ENCODE data around the gene COQ6. TPM values are rescaled to one million over a fixed set of nuclear protein-coding genes. Genes with fewer than 3 reads are reported as not detected.

The COQ6 gene
- polyA plus RNA-seq, 1 donor from 2014 or later = 82.3 TPM

- Histone ChIP-seq H3K9me2 (ENCODE audit: insufficient read depth, low read length) (no peaks in the 10 kb centered on the region), H4K20me1 (ENCODE audit: insufficient read depth) (no peaks in the 10 kb centered on the region), H2AFZ (ENCODE audit: low read depth, low read length) (no peak overlapping the region), H3K9me3 (ENCODE audit: low read length) (no peaks in the 10 kb centered on the region), H3K27me3 (ENCODE audit: insufficient read depth, low read depth, low read length) (no peaks in the 10 kb centered on the region), H3K79me2 (replicated peaks; ENCODE audit: insufficient read depth, low read length) (no peaks in the 10 kb centered on the region), H3K9ac (ENCODE audit: low read length) (no peak overlapping the region), H3K36me3 (ENCODE audit: insufficient read depth, low read length) (peaks cover 9% of the 10 kb centered on the region), H3F3A (ENCODE audit: insufficient read depth, low read length, poor library complexity, severe bottlenecking) (no peaks in the 10 kb centered on the region), H3K27ac (ENCODE audit: low read length) (no peak overlapping the region), H3K4me3 (ENCODE audit: low read length) (no peak overlapping the region), H3K4me2 (ENCODE audit: low read length) (no peak overlapping the region)
- no peak for TF ChIP-seq MXI1 (conservative IDR thresholded peaks at IDR 0.05; ENCODE audit: poor library complexity, severe bottlenecking)
- TF ChIP-seq RAD21 (conservative IDR thresholded peaks at IDR 0.05) = no peak
- TF ChIP-seq CTCF (IDR thresholded peaks at IDR 0.05; ENCODE audit: poor library complexity, severe bottlenecking) = no peak
- TF ChIP-seq TAF1 (IDR thresholded peaks at IDR 0.05; ENCODE audit: low read depth) = no peak
- TF ChIP-seq REST (IDR thresholded peaks at IDR 0.05; ENCODE audit: borderline replicate concordance) = no peak
- TF ChIP-seq EP300 (conservative IDR thresholded peaks at IDR 0.05; ENCODE audit: poor library complexity, severe bottlenecking) = no peak
- no peak for TF ChIP-seq POLR2AphosphoS5 (IDR thresholded peaks at IDR 0.05)
- no peak for TF ChIP-seq EZH2 (IDR thresholded peaks at IDR 0.05; ENCODE audit: borderline replicate concordance, insufficient read depth, low read length, poor library complexity, severe bottlenecking)
- no peak for TF ChIP-seq SMC3 (conservative IDR thresholded peaks at IDR 0.05; ENCODE audit: poor library complexity)
These were observed 40.4 kb upstream of the COQ6 start for GRCh38 chr14:73909681-73910080.

- Histone ChIP-seq H2AFZ (ENCODE audit: low read depth, low read length) (no peak overlapping the region), H3K27ac (ENCODE audit: low read length) (no peak overlapping the region), H4K20me1 (ENCODE audit: insufficient read depth) (no peaks in the 10 kb centered on the region), H3K4me2 (ENCODE audit: low read length) (no peak overlapping the region), H3K79me2 (replicated peaks; ENCODE audit: insufficient read depth, low read length) (no peaks in the 10 kb centered on the region), H3K4me3 (ENCODE audit: low read length) (no peak overlapping the region), H3K9me3 (ENCODE audit: low read length) (no peaks in the 10 kb centered on the region), H3K27me3 (ENCODE audit: insufficient read depth, low read depth, low read length) (no peaks in the 10 kb centered on the region), H3K9ac (ENCODE audit: low read length) (no peak overlapping the region), H3F3A (ENCODE audit: insufficient read depth, low read length, poor library complexity, severe bottlenecking) (no peaks in the 10 kb centered on the region), H3K36me3 (ENCODE audit: insufficient read depth, low read length) (peaks cover 4% of the 10 kb centered on the region), H3K9me2 (ENCODE audit: insufficient read depth, low read length) (no peaks in the 10 kb centered on the region)
- TF ChIP-seq CTCF (IDR thresholded peaks at IDR 0.05; ENCODE audit: poor library complexity, severe bottlenecking) (no peak), EZH2 (IDR thresholded peaks at IDR 0.05; ENCODE audit: borderline replicate concordance, insufficient read depth, low read length, poor library complexity, severe bottlenecking) (no peak), TAF1 (IDR thresholded peaks at IDR 0.05; ENCODE audit: low read depth) (no peak), POLR2AphosphoS5 (IDR thresholded peaks at IDR 0.05) (no peak), MXI1 (conservative IDR thresholded peaks at IDR 0.05; ENCODE audit: poor library complexity, severe bottlenecking) (no peak)
These were observed 36.8 kb upstream of the COQ6 start for GRCh38 chr14:73913256-73913655.

All from neural cell (in vitro differentiated cells).